Neural progenitor cell (in vitro differentiated cells): ENCODE data around the gene WWOX.

ENCODE experiments used
- EZH2 ChIP-seq: fragments of 200-600 bp; sonication (generic); IDR thresholded peaks from 2 replicates; pipeline ENCODE4 v1.6.1; 2017; ENCODE audit warnings: antibody characterized with exemption, mild to moderate bottlenecking, moderate library complexity
- TF ChIP-seq, protein P1 (sequence below): fragments of 200-600 bp; sonication (generic); IDR thresholded peaks from 2 replicates; pipeline ENCODE4 v1.5.1; 2017; ENCODE audit warnings: antibody characterized with exemption, mild to moderate bottlenecking

DNA sequence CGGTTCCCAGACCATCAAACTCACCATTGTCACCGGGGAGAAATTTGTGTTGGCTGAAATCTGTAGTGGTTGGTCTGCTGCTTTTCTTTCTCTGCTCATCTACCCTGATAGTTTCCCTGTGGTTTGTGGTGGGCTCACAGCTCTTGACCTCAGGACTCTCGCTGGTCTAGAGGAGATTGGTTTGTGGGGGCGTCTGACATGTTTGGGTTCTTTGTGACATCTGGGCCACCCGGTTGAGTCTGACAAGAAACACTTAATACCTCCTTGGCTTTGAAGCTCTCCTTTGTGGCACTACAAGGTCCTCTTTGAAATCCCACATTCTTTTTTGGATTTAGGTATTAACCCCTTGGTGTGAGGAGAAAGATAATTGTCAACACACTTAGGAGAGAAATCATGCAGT lies 662.0 kb downstream of the WWOX start:
- TF ChIP-seq, protein P1, sequence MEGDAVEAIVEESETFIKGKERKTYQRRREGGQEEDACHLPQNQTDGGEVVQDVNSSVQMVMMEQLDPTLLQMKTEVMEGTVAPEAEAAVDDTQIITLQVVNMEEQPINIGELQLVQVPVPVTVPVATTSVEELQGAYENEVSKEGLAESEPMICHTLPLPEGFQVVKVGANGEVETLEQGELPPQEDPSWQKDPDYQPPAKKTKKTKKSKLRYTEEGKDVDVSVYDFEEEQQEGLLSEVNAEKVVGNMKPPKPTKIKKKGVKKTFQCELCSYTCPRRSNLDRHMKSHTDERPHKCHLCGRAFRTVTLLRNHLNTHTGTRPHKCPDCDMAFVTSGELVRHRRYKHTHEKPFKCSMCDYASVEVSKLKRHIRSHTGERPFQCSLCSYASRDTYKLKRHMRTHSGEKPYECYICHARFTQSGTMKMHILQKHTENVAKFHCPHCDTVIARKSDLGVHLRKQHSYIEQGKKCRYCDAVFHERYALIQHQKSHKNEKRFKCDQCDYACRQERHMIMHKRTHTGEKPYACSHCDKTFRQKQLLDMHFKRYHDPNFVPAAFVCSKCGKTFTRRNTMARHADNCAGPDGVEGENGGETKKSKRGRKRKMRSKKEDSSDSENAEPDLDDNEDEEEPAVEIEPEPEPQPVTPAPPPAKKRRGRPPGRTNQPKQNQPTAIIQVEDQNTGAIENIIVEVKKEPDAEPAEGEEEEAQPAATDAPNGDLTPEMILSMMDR, result no peak
- TF ChIP-seq EZH2, result no peak
